Measurements from ENCODE around the gene GET4.

GET4 gene

GRCh38 chr7:900331-901040, 24.1 kb downstream of the GET4 start:
- no peak for DNase-seq (ENCODE audit: low read depth)

GRCh38 chr7:901041-901387, 24.7 kb downstream of the GET4 start:
- DNase-seq (ENCODE audit: low read depth) = no peak

- peak; percentile 34 for DNase-seq (ENCODE audit: low read depth)
Measured at GRCh38 chr7:901388-902154, 25.2 kb downstream of the GET4 start.

DNA sequence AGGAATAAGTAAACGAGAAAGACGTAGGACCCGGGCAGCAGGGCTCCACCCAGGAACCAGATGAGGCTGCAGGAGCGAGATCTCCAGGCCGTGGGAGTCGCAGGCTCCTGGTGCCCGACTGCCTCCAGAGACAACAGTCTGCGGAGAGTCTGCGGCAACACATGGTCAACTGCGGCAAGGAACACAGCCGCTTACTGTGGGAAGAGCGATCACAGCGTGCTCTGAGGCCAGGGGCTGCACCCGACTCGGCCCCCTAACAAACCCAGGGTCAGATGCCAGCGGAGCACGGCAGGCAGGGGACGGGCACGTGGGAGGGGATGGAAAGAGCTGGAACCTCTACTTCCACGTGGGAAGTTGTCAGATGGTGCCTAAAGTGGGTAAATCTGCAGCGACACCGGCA, 26.6 kb downstream of the GET4 start:
- no peak for DNase-seq (ENCODE audit: low read depth)

DNA sequence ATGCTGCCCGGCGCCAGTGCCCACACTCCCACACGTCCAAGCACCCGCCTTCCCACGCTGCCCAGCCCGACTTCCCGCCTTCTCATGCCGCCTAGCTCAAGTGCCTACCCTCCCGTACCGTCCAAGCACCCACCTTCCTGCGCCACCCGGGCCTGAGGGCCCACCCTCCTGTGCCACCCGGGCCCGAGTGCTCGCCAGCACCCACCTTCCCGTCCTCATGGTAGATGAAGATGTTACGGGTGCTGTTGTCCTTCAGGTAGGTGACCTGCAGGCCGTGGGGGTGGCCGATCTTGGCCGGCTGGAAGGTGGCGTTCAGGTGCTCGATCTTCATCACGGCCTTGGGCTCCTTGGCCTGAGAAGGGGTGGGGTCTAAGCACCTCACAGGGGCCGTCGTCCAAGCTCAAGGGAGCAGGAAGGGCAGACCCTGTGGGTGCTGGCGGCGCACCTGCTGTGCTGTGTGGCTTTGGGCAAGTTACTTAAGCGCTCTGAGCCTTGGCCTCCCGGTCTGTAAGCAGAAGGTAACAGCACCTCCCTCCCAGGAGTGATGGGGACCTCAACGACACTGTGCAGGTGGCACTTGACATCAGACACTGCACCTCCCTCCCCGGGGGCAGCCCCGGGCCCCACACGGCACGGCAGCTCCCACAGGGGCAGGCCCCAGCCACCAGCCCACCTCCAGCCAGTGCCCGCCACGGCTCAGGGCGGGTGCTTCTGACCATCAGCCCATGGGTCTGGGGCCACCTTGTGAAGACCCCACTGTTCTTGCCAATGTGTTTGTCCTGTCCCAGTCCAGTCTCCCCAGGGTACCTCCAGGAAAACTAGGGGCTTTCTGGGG, 27.8 kb downstream of the GET4 start:
- DNase-seq (ENCODE audit: low read depth) = no peak

DNA sequence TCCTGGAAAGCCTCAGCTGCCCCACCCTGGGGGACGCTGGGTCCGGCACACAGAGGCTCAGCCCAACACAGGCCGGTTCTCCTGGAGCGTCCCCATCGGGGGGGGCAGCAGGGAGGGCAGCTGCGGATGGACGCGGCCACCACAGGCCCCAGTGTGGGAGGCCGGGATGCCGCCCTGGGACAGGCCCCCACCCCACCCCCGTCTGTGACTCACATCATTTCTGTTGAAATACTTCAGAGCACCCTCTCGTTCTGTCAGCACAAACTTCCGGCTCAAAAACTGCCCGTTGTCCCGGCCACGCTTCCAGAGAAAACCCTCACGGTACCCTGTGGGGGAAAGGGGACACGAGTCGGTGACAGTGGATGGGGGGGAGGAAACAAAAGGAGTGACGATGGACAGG, 28.5 kb downstream of the GET4 start:
- no peak for DNase-seq (ENCODE audit: low read depth)

DNA sequence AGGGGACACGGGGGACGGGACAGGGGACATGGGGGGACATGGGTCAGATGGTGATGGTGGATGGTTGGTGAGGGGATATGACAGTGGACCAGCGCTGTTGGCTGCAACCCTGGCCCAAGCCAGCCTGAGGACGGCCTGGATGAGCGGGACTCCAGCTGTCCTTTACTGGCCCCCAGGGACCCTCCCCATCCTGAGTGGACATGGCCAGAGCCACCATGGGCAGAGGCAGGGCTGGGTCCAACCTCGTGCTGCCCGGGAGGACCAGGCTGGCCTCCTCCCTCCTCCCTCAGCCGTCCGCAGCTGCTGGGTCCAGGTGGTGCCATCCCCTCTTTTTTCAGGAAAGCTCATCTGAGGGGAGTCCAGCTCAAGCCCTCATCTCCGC, 30.4 kb downstream of the GET4 start:
- no peak for DNase-seq (ENCODE audit: low read depth)

GRCh38 chr7:907158-907980, 31.0 kb downstream of the GET4 start:
- no peak for DNase-seq (ENCODE audit: low read depth)

GRCh38 chr7:908159-908581, 31.8 kb downstream of the GET4 start:
- DNase-seq (ENCODE audit: low read depth) = no peak

DNA sequence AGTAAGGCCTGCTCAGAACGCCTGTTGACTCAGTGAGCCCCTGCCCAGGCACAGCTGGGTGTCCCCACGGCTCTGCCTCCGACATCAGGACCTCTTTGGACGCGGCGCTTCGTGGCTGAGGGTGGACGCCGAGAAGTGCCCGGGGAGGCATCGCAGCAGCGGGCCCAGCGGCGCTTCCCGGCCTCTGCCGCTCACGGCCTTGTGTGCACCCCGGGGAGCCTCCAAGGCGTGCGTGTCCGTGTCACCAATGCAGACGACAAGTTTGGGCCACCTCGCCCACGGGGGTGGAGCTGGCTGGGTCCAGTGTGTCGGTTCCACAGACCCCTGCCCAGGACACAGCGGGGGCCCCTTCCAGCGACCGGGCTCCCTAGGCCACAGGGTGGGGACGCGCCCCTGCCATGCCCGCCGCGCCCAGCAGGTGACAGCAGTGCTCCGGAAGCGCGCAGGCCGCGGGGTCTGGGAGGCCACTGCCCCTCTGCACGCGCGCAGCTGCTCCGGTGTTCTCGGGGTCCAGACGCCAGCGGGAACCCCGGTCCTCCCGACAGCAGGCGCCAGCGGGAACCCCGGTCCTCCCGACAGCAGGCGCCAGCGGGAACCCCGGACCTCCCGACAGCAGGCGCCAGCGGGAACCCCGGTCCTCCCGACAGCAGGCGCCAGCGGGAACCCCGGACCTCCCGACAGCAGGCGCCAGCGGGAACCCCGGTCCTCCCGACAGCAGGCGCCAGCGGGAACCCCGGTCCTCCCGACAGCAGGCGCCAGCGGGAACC, 32.4 kb downstream of the GET4 start:
- peak; percentile 57 for DNase-seq (ENCODE audit: low read depth)

DNA sequence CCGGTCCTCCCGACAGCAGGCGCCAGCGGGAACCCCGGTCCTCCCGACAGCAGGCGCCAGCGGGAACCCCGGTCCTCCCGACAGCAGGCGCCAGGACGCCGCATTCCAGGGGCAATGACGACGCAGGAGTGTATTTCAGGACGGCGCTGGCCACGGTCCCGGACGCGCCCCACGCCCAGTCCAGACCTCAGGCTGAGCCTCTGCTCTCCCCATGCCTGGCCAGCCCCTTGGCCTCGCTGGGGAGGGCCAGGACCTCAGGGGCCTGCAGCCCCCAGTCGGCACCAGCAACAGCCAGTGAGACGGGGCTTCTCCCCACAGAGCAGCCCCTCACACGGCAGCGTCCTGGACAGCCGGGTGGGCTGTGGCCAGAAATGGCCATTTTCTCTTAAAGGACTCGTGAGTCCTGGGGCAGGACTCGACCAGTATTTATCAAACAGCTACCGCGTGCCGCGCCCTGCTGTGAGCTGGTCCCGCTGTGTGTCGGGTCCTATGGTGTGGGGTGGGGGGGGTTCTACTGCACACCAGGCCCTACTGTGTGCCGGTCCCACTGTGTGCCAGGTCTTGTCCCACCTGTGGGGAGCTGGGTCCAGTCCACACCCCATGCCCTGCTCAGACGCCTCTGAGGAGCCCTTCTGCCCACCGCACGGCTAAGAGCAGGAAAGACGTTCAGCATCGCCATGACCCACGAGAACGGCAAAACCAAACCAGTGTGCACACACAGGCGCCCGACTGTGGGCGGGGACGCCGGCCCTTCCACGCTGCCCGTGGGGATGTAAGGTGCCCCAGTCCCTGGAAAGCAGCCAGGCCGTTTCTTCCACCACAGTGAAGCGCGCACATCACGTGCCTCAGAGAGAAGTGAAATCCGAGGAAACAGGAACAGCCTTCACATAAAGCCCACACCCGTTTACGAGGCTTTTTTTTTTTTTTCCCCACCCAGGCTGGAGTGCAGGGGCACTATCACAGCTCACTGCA, 33.3 kb downstream of the GET4 start:
- DNase-seq (ENCODE audit: low read depth) = no peak

GRCh38 chr7:910441-910861, 34.1 kb downstream of the GET4 start:
- DNase-seq (ENCODE audit: low read depth) = no peak

DNA sequence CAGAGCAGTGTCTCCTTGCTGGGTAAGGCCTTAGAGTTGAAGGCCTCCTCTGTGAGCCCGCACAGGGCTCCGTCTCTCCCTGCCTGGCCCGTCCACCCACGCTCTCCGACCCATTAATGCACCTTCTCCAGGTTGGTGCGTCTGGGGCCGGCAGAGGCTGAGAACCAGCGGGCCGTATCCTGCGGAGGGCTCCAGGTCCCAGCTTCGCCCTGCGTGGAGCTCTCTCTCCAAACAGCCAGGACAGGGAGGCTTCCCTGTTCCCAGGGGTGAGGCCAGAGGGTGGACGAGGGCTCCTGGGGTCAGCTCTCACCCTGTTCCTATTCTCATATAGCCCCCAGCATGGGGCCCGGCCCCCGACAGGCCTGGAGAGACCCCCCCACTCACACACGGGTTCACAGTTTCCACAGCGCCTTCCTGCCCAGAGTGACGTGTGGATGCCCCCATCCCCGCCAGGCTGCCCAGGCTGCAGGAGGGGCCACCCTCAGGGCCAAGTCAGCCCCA, 34.6 kb downstream of the GET4 start:
- no peak for DNase-seq (ENCODE audit: low read depth)

DNA sequence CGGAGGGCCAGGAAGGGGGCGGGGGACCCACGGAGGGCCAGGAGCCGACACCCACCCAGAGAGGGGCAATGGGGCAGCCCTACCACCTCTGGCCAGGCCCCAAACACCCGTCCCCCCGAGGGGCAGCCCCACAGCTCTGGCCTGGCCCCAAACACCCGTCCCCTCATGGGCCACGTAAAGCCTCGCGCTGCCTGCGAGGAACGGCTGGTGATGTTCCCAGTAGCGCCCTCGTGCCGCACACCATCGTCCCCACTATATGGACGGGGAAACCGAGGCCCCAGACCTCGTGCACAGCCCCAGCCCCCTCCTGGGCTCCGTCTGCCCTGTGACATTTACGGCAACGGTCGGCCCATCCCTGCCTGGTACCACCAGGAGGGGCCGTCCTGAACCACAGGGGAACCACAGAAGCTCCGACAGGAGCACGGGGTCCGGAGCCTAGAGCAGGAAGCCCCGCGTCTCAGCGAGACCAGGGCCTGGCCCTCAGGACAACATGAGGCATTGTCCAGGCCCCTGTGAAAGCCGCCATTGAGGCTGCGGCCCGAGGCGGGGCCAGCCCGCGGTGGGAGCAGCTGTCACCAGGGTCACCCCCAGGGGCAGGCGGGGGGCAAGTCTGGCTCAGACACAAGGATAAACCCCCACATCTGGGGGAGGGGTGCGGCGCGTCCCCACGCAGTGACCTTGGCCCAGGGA, 35.6 kb downstream of the GET4 start:
- no peak for DNase-seq (ENCODE audit: low read depth)

GRCh38 chr7:913736-914520, 37.6 kb downstream of the GET4 start:
- DNase-seq (ENCODE audit: low read depth) = no peak

DNA sequence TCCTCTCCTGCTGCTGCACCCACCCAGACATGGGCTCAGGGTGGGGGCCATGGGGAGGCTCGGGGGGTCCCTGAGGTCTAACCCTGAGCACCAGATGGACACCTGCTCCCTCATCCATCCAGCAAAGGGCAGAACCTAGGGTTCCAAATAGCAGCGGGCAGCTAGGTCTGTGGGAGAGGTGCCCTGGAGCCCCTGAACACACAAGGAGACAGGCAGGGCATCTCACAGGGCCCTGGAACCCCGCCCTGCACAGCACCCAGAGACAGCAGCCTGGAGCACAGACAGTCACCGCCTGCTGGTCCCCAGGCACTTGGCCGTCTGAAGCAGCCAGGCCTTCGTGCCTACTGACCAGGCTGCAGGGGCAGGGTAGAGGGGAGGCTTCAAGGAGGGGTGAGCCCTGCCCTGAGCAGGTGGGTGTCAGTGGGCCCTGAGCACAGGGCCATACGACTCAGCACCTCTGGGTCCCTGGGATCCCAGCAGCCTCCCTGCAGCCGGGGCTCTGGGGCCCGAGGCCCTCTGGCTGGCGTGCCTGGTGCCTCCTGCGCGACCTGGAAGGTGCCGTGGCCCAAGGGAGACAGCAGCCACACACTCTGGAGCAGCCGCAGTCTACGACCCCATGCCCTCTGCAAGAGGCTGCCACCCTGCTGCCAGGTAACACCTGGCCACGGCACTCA, 38.3 kb downstream of the GET4 start:
- DNase-seq (ENCODE audit: low read depth) = no peak

- DNase-seq (ENCODE audit: low read depth) = no peak
Measured at GRCh38 chr7:915291-916218, 39.2 kb downstream of the GET4 start.

Measured in activated T-helper 9 cell treated with anti-CD3 and anti-CD28 coated beads, Interleukin-2, amount 50 U/mL, for 16 hours (primary cell).